ENCODE measurements around the gene ARMS2. TPM values are rescaled to one million over a fixed set of nuclear protein-coding genes. Genes with fewer than 3 reads are reported as not detected.

The ARMS2 gene
- total RNA-seq, 1 donor from 2014 or later = not detected

DNA sequence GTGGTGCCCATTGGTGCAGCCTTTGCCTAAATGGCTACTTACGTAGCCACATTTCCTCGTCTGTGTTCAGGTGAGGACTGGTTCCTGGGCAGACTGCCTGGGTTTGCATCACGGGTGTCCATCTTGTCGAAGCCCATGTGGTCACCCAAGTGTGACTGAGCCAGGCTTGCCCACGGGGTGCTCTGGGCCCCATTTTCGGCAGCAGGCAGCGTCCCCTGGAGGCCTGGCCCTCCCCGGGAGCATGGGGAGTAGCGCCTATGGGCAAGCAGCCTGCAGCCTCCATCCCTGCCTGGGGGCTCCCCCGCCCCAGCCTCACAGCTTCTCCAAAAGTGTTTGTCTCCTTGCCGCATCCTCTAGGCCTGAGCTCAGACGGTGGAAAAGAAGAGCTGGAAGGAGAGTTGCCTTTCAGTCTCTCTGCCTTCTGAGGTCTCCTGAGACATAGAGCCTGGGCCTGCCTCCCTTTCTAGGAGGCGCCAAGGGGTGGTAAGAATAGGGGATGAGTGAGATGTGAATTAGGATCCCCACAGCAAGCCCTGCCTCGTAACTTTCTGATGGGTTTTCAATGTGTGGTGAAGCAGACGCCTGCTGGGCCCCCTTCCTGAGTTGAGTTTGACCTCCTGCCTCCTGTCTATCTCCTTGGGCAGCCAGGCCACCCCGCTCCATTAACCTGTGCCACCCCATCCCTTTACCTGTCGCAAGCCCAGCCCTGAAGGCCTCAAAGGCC, 49.6 kb downstream of the ARMS2 start:
- Histone ChIP-seq H4K20me1 (ENCODE audit: insufficient read depth, low read length) (no peaks in the 10 kb centered on the region), H3K27me3 (ENCODE audit: insufficient read depth, low read length) (no peaks in the 10 kb centered on the region), H3K36me3 (ENCODE audit: insufficient read depth, low read length) (no peaks in the 10 kb centered on the region), H3K4me3 (ENCODE audit: insufficient read depth, low read depth, low read length) (no peak overlapping the region), H2AFZ (ENCODE audit: low read depth, low read length) (no peak overlapping the region), H3K27ac (ENCODE audit: low read depth, low read length) (peak overlapping the region; percentile 32), H3K79me2 (ENCODE audit: insufficient read depth, low read length) (no peaks in the 10 kb centered on the region), H3K4me2 (ENCODE audit: low read length) (no peak overlapping the region), H3K9ac (ENCODE audit: low read length) (no peak overlapping the region), H3K4me1 (ENCODE audit: insufficient read depth, low read length) (peaks cover 11% of the 10 kb centered on the region), H3K9me3 (ENCODE audit: insufficient read depth, low read depth, low read length) (no peaks in the 10 kb centered on the region)
- TF ChIP-seq CTCF (IDR thresholded peaks at IDR 0.05; ENCODE audit: insufficient read depth, low read depth, low read length) (no peak), EZH2 (IDR thresholded peaks at IDR 0.05; ENCODE audit: insufficient read depth, low read length) (no peak)
- H3K27me3 Mint-ChIP-seq (ENCODE audit: low read depth, unreplicated experiment) = peaks cover 13% of the 10 kb centered on the region
- H3K27ac Mint-ChIP-seq (ENCODE audit: unreplicated experiment) = peak overlapping the region; percentile 47
- DNase-seq (ENCODE audit: low read depth) (no peak), FAIRE-seq (no peak)
- H3K4me1 Mint-ChIP-seq (ENCODE audit: low read depth, unreplicated experiment) = peaks cover 14% of the 10 kb centered on the region
- peaks cover 12% of the 10 kb centered on the region for H3K36me3 Mint-ChIP-seq (ENCODE audit: low read depth, unreplicated experiment)
- no peak overlapping the region for H3K4me3 Mint-ChIP-seq (ENCODE audit: unreplicated experiment)
- peaks cover 2% of the 10 kb centered on the region for H3K9me3 Mint-ChIP-seq (ENCODE audit: unreplicated experiment)

GRCh38 chr10:122504610-122504950, 50.1 kb downstream of the ARMS2 start:
- Histone ChIP-seq H3K27ac (ENCODE audit: low read depth, low read length) (peak overlapping the region; percentile 32), H3K9ac (ENCODE audit: low read length) (no peak overlapping the region), H3K4me1 (ENCODE audit: insufficient read depth, low read length) (peaks cover 11% of the 10 kb centered on the region), H3K4me2 (ENCODE audit: low read length) (peak overlapping the region; percentile 5), H3K79me2 (ENCODE audit: insufficient read depth, low read length) (no peaks in the 10 kb centered on the region), H3K36me3 (ENCODE audit: insufficient read depth, low read length) (no peaks in the 10 kb centered on the region), H3K9me3 (ENCODE audit: insufficient read depth, low read depth, low read length) (no peaks in the 10 kb centered on the region), H4K20me1 (ENCODE audit: insufficient read depth, low read length) (no peaks in the 10 kb centered on the region), H3K4me3 (ENCODE audit: insufficient read depth, low read depth, low read length) (no peak overlapping the region), H3K27me3 (ENCODE audit: insufficient read depth, low read length) (no peaks in the 10 kb centered on the region), H2AFZ (ENCODE audit: low read depth, low read length) (no peak overlapping the region)
- Mint-ChIP-seq H3K27me3 (ENCODE audit: low read depth, unreplicated experiment) (peaks cover 15% of the 10 kb centered on the region), H3K27ac (ENCODE audit: unreplicated experiment) (peak overlapping the region; percentile 47), H3K9me3 (ENCODE audit: unreplicated experiment) (peaks cover 2% of the 10 kb centered on the region), H3K4me1 (ENCODE audit: low read depth, unreplicated experiment) (peaks cover 12% of the 10 kb centered on the region), H3K4me3 (ENCODE audit: unreplicated experiment) (no peak overlapping the region), H3K36me3 (ENCODE audit: low read depth, unreplicated experiment) (peaks cover 17% of the 10 kb centered on the region)
- TF ChIP-seq CTCF (IDR thresholded peaks at IDR 0.05; ENCODE audit: insufficient read depth, low read depth, low read length) (no peak), EZH2 (IDR thresholded peaks at IDR 0.05; ENCODE audit: insufficient read depth, low read length) (no peak)
- FAIRE-seq (no peak), DNase-seq (ENCODE audit: low read depth) (peak; percentile 92)

DNA sequence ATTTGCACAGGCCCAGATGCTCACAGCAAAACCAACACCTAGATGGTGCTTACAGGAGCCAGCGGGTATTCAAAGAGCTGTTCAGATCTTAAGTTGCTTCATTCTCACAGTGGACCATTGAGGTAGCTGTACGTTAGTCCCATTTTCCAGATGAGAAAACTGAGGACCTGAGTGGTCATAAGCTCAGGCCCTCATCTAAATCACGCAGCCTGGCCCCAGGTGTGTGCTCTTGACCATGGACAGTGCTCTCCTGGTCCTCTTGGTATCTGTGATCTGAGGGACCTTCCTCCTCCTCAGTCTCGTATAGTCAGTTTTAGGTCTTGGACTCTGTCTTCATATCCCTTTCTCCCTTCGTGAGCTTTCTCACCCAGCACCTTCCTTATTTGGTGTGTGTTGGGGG, 50.6 kb downstream of the ARMS2 start:
- no peaks in the 10 kb centered on the region for H3K27me3 ChIP-seq (ENCODE audit: insufficient read depth, low read length)
- Mint-ChIP-seq H3K4me1 (ENCODE audit: low read depth, unreplicated experiment) (peaks cover 8% of the 10 kb centered on the region), H3K27me3 (ENCODE audit: low read depth, unreplicated experiment) (peaks cover 15% of the 10 kb centered on the region), H3K36me3 (ENCODE audit: low read depth, unreplicated experiment) (peaks cover 17% of the 10 kb centered on the region), H3K4me3 (ENCODE audit: unreplicated experiment) (no peak overlapping the region), H3K27ac (ENCODE audit: unreplicated experiment) (no peak overlapping the region), H3K9me3 (ENCODE audit: unreplicated experiment) (peaks cover 2% of the 10 kb centered on the region)
- TF ChIP-seq CTCF (IDR thresholded peaks at IDR 0.05; ENCODE audit: insufficient read depth, low read depth, low read length) (no peak), EZH2 (IDR thresholded peaks at IDR 0.05; ENCODE audit: insufficient read depth, low read length) (no peak)
- H3K4me3 ChIP-seq (ENCODE audit: insufficient read depth, low read depth, low read length) = no peak overlapping the region
- H2AFZ ChIP-seq (ENCODE audit: low read depth, low read length) = no peak overlapping the region
- DNase-seq (ENCODE audit: low read depth) (no peak), FAIRE-seq (no peak)
- no peaks in the 10 kb centered on the region for H3K79me2 ChIP-seq (ENCODE audit: insufficient read depth, low read length)
- H3K9me3 ChIP-seq (ENCODE audit: insufficient read depth, low read depth, low read length) = no peaks in the 10 kb centered on the region
- peak overlapping the region; percentile 5 for H3K4me2 ChIP-seq (ENCODE audit: low read length)
- no peak overlapping the region for H3K9ac ChIP-seq (ENCODE audit: low read length)
- H3K27ac ChIP-seq (ENCODE audit: low read depth, low read length) = no peak overlapping the region
- peaks cover 11% of the 10 kb centered on the region for H3K4me1 ChIP-seq (ENCODE audit: insufficient read depth, low read length)
- H4K20me1 ChIP-seq (ENCODE audit: insufficient read depth, low read length) = no peaks in the 10 kb centered on the region
- H3K36me3 ChIP-seq (ENCODE audit: insufficient read depth, low read length) = no peaks in the 10 kb centered on the region
